SK-N-SH (cell line): ENCODE results near the gene RBM15B. TPM values are rescaled to one million over a fixed set of nuclear protein-coding genes. Genes with fewer than 3 reads are reported as not detected.

ENCODE experiments used
- CTCF ChIA-PET: fragments of 300-600, 350-600 bp; formaldehyde crosslinking; extraction: SDS; loops from one replicate; lab custom pipeline; 2021; lab: Yijun Ruan, JAX
- POLR2A ChIA-PET: fragments of 350-600 bp; sonication (Branson Sonifier 250); formaldehyde crosslinking; extraction: SDS; loops from one replicate; lab custom pipeline; 2020; ENCODE audit warnings: antibody characterized with exemption, inconsistent platforms; lab: Yijun Ruan, JAX
- DNase-seq: peaks from one replicate; pipeline ENCODE4 v3.0.0; 2012
- H2AFZ ChIP-seq: fragments of 200-600 bp; sonication (generic); 2 replicates; pipeline ENCODE4 v1.8.1; 2016; ENCODE audit warnings: antibody characterized with exemption, mild to moderate bottlenecking, low read depth
- H3F3A ChIP-seq: fragments of 200-600 bp; sonication (generic); replicated peaks from 2 replicates; pipeline ENCODE3; 2016; ENCODE audit warnings: antibody characterized with exemption, mild to moderate bottlenecking; ENCODE audit not compliant: insufficient read depth
- H3K27ac ChIP-seq, 2 experiments: fragments of 200-500 bp in 1 of 2; fragments of 200-600 bp in 1 of 2; sonication (Bioruptor generic) in 1 of 2; sonication (generic), shearing (Covaris generic) in 1 of 2; 2 replicates each; pipeline versions ENCODE4 v1.5.1 to v1.6.1; 2014 to 2016; ENCODE audit warnings: low read depth in 2 of 2, inconsistent platforms in 1 of 2, low read length in 1 of 2, mild to moderate bottlenecking in 1 of 2, mixed read lengths in 1 of 2
- H3K27me3 ChIP-seq: fragments of 200-600 bp; sonication (generic), shearing (Covaris generic); 2 replicates; pipeline ENCODE4 v1.6.1; 2016; ENCODE audit warnings: mixed run types; ENCODE audit not compliant: insufficient read depth
- H3K36me3 ChIP-seq, 2 experiments: fragments of 200-500 bp in 1 of 2; fragments of 200-600 bp in 1 of 2; sonication (Bioruptor generic) in 1 of 2; sonication (generic) in 1 of 2; replicated peaks in 1 of 2; 2 replicates each; pipeline versions ENCODE3 to v1.5.1; 2014 to 2016; ENCODE audit warnings: low read length in 1 of 2, mild to moderate bottlenecking in 1 of 2; ENCODE audit not compliant: insufficient read depth in 2 of 2, control insufficient read depth in 1 of 2
- H3K4me1 ChIP-seq, 2 experiments: fragments of 200-500 bp in 1 of 2; fragments of 200-600 bp in 1 of 2; sonication (Bioruptor generic) in 1 of 2; sonication (generic), shearing (Covaris generic) in 1 of 2; 2 replicates each; pipeline versions ENCODE4 v1.5.1 to v1.6.1; 2014 to 2016; ENCODE audit warnings: low read depth in 1 of 2, low read length in 1 of 2, mixed run types in 1 of 2; ENCODE audit not compliant: insufficient read depth in 2 of 2, control insufficient read depth in 1 of 2
- H3K4me2 ChIP-seq: fragments of 200-600 bp; sonication (generic), shearing (Covaris generic); 2 replicates; pipeline ENCODE4 v1.6.1; 2017; ENCODE audit warnings: mixed run types
- H3K4me3 ChIP-seq, 2 experiments: fragments of 200-500 bp in 1 of 2; fragments of 200-600 bp in 1 of 2; sonication (Bioruptor generic) in 1 of 2; sonication (generic), shearing (Covaris generic) in 1 of 2; 2 replicates each; pipeline versions ENCODE4 v1.5.1 to v1.8.1; 2014 to 2016; ENCODE audit warnings: low read depth in 2 of 2, inconsistent platforms in 1 of 2, low read length in 1 of 2, mild to moderate bottlenecking in 1 of 2, mixed read lengths in 1 of 2, moderate library complexity in 1 of 2
- H3K79me2 ChIP-seq: fragments of 200-600 bp; sonication (generic); 2 replicates; pipeline ENCODE4 v1.8.1; 2017; ENCODE audit warnings: mild to moderate bottlenecking; ENCODE audit not compliant: insufficient read depth
- H3K9ac ChIP-seq: fragments of 200-600 bp; sonication (generic); 2 replicates; pipeline ENCODE4 v1.6.1; 2017; ENCODE audit warnings: mixed run types
- H3K9me2 ChIP-seq: fragments of 200-600 bp; sonication (generic); 2 replicates; pipeline ENCODE4 v1.6.1; 2017; ENCODE audit warnings: mixed run types
- H3K9me3 ChIP-seq: fragments of 200-600 bp; sonication (generic); 2 replicates; pipeline ENCODE4 v1.6.1; 2017; ENCODE audit warnings: mixed run types, mild to moderate bottlenecking, moderate library complexity
- H4K20me1 ChIP-seq: fragments of 200-600 bp; sonication (generic); 2 replicates; pipeline ENCODE4 v1.6.1; 2017; ENCODE audit warnings: mild to moderate bottlenecking, mixed run types; ENCODE audit not compliant: insufficient read depth
- CTCF ChIP-seq: fragments of 200-600 bp; sonication (generic); IDR thresholded peaks from 2 replicates; pipeline ENCODE4 v1.6.1; 2017; ENCODE audit warnings: antibody characterized with exemption, mild to moderate bottlenecking, moderate library complexity
- ELF1 ChIP-seq: IDR thresholded peaks from 2 replicates; pipeline ENCODE4 v1.4.0; 2012
- EZH2phosphoT487 ChIP-seq: fragments of 200-600 bp; sonication (generic); IDR thresholded peaks from 2 replicates; pipeline ENCODE4 v1.6.1; 2017; ENCODE audit warnings: low read depth, mixed run types, mild to moderate bottlenecking, antibody characterized with exemption, moderate library complexity, borderline replicate concordance
- GABPA ChIP-seq: IDR thresholded peaks from 2 replicates; pipeline ENCODE4 v1.4.0; 2012; ENCODE audit warnings: low read depth, mild to moderate bottlenecking
- GATA2 ChIP-seq: sonication (generic); formaldehyde crosslinking; IDR thresholded peaks from 2 replicates; pipeline ENCODE4 v1.5.0; 2020; ENCODE audit warnings: mild to moderate bottlenecking, missing genetic modification reagents
- IRF3 ChIP-seq: fragments of 150-350 bp; IDR thresholded peaks from 2 replicates; pipeline ENCODE4 v1.6.1; 2016; ENCODE audit warnings: mild to moderate bottlenecking, low read depth, low read length
- MAX ChIP-seq: IDR thresholded peaks from 2 replicates; pipeline ENCODE4 v1.4.0; 2012; ENCODE audit warnings: low read depth
- MEF2A ChIP-seq: IDR thresholded peaks from 2 replicates; pipeline ENCODE4 v1.4.0; 2012; ENCODE audit warnings: low read depth, borderline replicate concordance
- PBX3 ChIP-seq: IDR thresholded peaks from 2 replicates; pipeline ENCODE4; 2012
- RAD21 ChIP-seq: IDR thresholded peaks from 2 replicates; pipeline ENCODE4 v1.6.1; 2012; ENCODE audit warnings: mild to moderate bottlenecking, low read length
- RCOR1 ChIP-seq: fragments of 150-350 bp; IDR thresholded peaks from 2 replicates; pipeline ENCODE4 v1.6.1; 2017; ENCODE audit warnings: antibody characterized with exemption, low read length
- RXRA ChIP-seq: IDR thresholded peaks from 2 replicates; pipeline ENCODE4 v1.4.0; 2012; ENCODE audit warnings: low read depth, mild to moderate bottlenecking, borderline replicate concordance
- SIN3A ChIP-seq: IDR thresholded peaks from 2 replicates; pipeline ENCODE4 v1.6.1; 2012; ENCODE audit warnings: low read depth, mild to moderate bottlenecking, low read length, moderate library complexity, borderline replicate concordance
- SMC3 ChIP-seq: IDR thresholded peaks from 2 replicates; pipeline ENCODE4 v1.6.1; 2012; ENCODE audit warnings: low read depth, low read length, improper control_type of control experiment
- TEAD4 ChIP-seq: IDR thresholded peaks from 2 replicates; pipeline ENCODE4 v1.4.0; 2012; ENCODE audit warnings: mild to moderate bottlenecking, borderline replicate concordance; ENCODE audit not compliant: insufficient read depth
- USF2 ChIP-seq: fragments of 150-350 bp; IDR thresholded peaks from 2 replicates; pipeline ENCODE4 v1.6.1; 2017; ENCODE audit warnings: antibody characterized with exemption, low read length, low read depth, borderline replicate concordance
- ZBTB33 ChIP-seq: IDR thresholded peaks from 2 replicates; pipeline ENCODE4 v1.4.0; 2012; ENCODE audit warnings: low read depth, borderline replicate concordance
- WGBS: methylation state at CpG from one replicate; pipeline ENCODE4 v1.1.6; 2017; ENCODE audit warnings: low lambda C conversion rate; 5-methylcytosine and 5-hydroxymethylcytosine counted together
- polyA plus RNA-seq, 3 experiments: library from polyadenylated mRNA; depleted of rRNA; stranded (reverse); fragments of >200 nt; gene quantifications; 2 replicates each; pipeline ENCODE4 v1.2.3, GENCODE V29; 2012

Gene RBM15B
- polyA plus RNA-seq, 1 of the 3 experiments (the other 2 are of a cell fraction), result 17.0 TPM

- Histone ChIP-seq H3K79me2 (peaks cover 73% of the 10 kb centered on the region), H4K20me1 (peaks cover 66% of the 10 kb centered on the region)
Observed at GRCh38 chr3:51393134-51393495, 2.0 kb downstream of the RBM15B start.

More at GRCh38 chr3:51393134-51393495, 2.0 kb downstream of the RBM15B start:
- no peaks in the 10 kb centered on the region for H3K27me3 ChIP-seq
- no peaks in the 10 kb centered on the region for H3K9me3 ChIP-seq
- H3K27ac ChIP-seq, result no peak overlapping the region
- DNase-seq, result no peak
- CTCF ChIA-PET, result interaction anchor here (0.7 to 1.8 kb wide), 7 partner anchors 41 to 778 kb away, joined by 3 to 5 read pairs (median 3); partner anchors contain the start of genes DOCK3, MAPKAPK3 and RAD54L2
- H3K4me2 ChIP-seq, result peak overlapping the region; percentile 98
- H3F3A ChIP-seq, result peaks cover 45% of the 10 kb centered on the region
- TF ChIP-seq USF2, result no peak
- TF ChIP-seq SMC3, result no peak
- no peak for TF ChIP-seq PBX3
- no peak for TF ChIP-seq RXRA
- TF ChIP-seq SIN3A, result no peak
- TF ChIP-seq MAX, result no peak
- TF ChIP-seq GABPA, result no peak
- TF ChIP-seq MEF2A, result no peak
- no peak for TF ChIP-seq ZBTB33
- no peak for TF ChIP-seq CTCF
- no peak for TF ChIP-seq RAD21
- no peak for TF ChIP-seq GATA2 (CRISPR knock-in tag)
- TF ChIP-seq TEAD4, result no peak
- no peak for TF ChIP-seq RCOR1
- no peak for TF ChIP-seq IRF3
- no peak for TF ChIP-seq EZH2phosphoT487
- TF ChIP-seq ELF1, result no peak
- TF ChIP-seq, all 33 proteins: peak for 0
- H3K4me1 ChIP-seq, result peaks cover 11 to 62% of the 10 kb centered on the region in 2 experiments
- POLR2A ChIA-PET, result interaction anchor here (1.0 kb wide), 1 partner anchor 45 kb away, joined by 3 read pairs; no protein-coding TSS in a partner anchor
- peaks cover 34 to 83% of the 10 kb centered on the region in 2 experiments for H3K36me3 ChIP-seq
- WGBS, result 90% methylated on average over 11 of the region's 17 CpGs
- H3K9ac ChIP-seq, result no peak overlapping the region
- no peaks in the 10 kb centered on the region for H3K9me2 ChIP-seq
- no peak overlapping the region for H2AFZ ChIP-seq
- H3K4me3 ChIP-seq, result no peak overlapping the region
